ENCODE results near the gene ZNF791.

GRCh38 chr19:12656899-12657571 is 46.3 kb downstream of the ZNF791 start:
- TF ChIP-seq ZNF629 (tag by site-specific recombination; IDR thresholded peaks at IDR 0.05) = no peak
- TF ChIP-seq, protein P1, sequence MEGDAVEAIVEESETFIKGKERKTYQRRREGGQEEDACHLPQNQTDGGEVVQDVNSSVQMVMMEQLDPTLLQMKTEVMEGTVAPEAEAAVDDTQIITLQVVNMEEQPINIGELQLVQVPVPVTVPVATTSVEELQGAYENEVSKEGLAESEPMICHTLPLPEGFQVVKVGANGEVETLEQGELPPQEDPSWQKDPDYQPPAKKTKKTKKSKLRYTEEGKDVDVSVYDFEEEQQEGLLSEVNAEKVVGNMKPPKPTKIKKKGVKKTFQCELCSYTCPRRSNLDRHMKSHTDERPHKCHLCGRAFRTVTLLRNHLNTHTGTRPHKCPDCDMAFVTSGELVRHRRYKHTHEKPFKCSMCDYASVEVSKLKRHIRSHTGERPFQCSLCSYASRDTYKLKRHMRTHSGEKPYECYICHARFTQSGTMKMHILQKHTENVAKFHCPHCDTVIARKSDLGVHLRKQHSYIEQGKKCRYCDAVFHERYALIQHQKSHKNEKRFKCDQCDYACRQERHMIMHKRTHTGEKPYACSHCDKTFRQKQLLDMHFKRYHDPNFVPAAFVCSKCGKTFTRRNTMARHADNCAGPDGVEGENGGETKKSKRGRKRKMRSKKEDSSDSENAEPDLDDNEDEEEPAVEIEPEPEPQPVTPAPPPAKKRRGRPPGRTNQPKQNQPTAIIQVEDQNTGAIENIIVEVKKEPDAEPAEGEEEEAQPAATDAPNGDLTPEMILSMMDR (tag by site-specific recombination; IDR thresholded peaks at IDR 0.05) = no peak
- no peak for TF ChIP-seq ZNF184 (tag by site-specific recombination; IDR thresholded peaks at IDR 0.05)
- TF ChIP-seq ZBTB49 (tag by site-specific recombination; IDR thresholded peaks at IDR 0.05; ENCODE audit: low read depth) = no peak
- TF ChIP-seq ZNF530 (tag by site-specific recombination; IDR thresholded peaks at IDR 0.05; ENCODE audit: low read depth) = no peak

Data from HEK293 (cell line).